ENCODE results near the gene FAM168A. TPM values are rescaled to one million over a fixed set of nuclear protein-coding genes. Genes with fewer than 3 reads are reported as not detected.

Gene FAM168A
- polyA plus RNA-seq, 2 of the 4 experiments (the other 2 are of a cell fraction), result 15.3 to 19.2 TPM

DNA sequence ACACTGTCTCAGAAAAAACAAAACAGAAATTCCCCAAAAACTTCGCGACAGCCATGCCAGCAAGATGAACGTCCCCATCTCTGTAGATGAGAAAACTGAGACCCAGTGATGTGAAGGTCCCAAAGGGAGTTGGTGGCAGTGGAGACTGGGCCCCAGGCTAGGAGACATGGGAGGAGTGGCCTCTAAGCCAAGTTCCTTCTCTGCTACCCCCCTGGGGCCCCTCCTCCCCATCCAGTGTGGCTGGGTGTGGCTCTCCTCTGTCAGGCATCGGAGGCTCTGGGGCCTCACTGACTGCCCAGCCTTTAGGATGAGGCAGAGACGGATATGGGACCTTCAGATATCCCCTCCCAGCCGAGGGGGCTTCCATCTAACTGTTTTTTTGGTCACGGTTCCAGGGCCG is 211.9 kb downstream of the FAM168A start:
- Histone ChIP-seq H3K4me2 (peak overlapping the region; percentile 30), H3K27ac (peak overlapping the region; percentile 43 to 80; a peak in 5 of 6 replicates), H3K4me1 (peaks cover 77% of the 10 kb centered on the region), H3K9me3 (no peaks in the 10 kb centered on the region), H3K4me3 (no peak overlapping the region)
- DNase-seq (ENCODE audit: low read depth in 1 of 2, low spot score in 1 of 2) (no peak), FAIRE-seq (no peak), ATAC-seq (no peak)
- CTCF ChIA-PET, result interaction anchor here (1.5 to 39.3 kb wide), 4 partner anchors 7 to 79 kb away, joined by 4 to 667 read pairs (median 344); partner anchors contain the start of gene RELT
- 86% methylated on average over 7 of the region's 8 CpGs for WGBS (ENCODE audit: missing lambda C conversion rate)
- POLR2A ChIA-PET, result no interaction called here
- TF ChIP-seq POLR2AphosphoS2 (conservative IDR thresholded peaks at IDR 0.05; ENCODE audit: low read length) (0 out of 2 replicates have a peak, but pooled peaks have one; percentile 33), ZC3H11A (IDR thresholded peaks at IDR 0.05) (no peak)

DNA sequence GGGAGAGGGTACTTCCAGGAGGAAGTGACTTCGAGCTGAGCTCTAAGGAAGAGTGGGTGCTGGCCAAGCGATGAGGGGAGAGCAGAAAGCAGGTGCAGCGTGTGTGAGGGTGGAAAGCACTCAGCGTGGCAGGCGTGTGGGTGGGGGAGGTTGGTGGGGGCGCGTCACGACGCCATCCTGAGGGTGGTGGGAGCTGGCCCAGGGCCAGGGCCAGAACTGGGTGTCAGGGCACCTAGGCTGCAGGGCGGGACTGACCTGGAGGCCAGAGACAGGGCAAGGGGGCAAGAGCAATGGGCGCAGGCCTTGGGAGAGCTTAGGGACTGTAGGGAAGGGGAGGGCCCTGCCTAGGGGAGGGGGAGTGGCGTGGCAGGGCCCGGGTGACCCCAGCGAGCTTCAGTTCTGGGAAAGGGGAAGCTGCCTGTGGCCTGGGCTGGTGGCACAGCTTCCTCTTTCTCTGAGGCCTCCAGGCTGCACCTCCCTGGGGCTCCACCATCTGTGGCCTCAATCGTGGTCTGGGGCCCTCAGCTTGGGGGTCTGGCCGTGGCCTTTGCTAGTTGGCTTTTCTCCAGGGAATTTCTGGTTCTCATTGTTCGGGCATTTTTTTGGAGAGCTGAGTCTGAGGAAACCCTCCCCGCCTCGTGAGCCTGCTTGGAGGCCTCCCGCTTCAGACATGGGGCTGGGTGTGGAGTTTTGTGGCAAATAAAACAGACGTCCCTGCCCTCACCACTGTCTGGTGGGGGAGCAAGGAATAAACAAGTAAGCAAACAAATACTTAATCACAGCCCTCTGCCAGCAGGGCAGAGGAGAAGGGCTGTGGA is 212.8 kb downstream of the FAM168A start:
- Histone ChIP-seq H3K27ac (peak overlapping the region; percentile 43 to 80; a peak in 5 of 6 replicates), H3K9me3 (no peaks in the 10 kb centered on the region), H3K4me2 (peak overlapping the region; percentile 30), H3K4me3 (no peak overlapping the region), H3K4me1 (peaks cover 76% of the 10 kb centered on the region)
- POLR2A ChIA-PET, result no interaction called here
- FAIRE-seq, result no peak
- 41% methylated on average over 20 of the region's 21 CpGs for WGBS (ENCODE audit: missing lambda C conversion rate)
- peak in 1 of 2 experiments; percentile 9; a peak in 3 of 6 replicates for ATAC-seq
- no peak for DNase-seq (ENCODE audit: low read depth in 1 of 2, low spot score in 1 of 2)
- CTCF ChIA-PET, result interaction anchor here (1.1 to 39.3 kb wide), 7 partner anchors 8 to 276 kb away, joined by 3 to 667 read pairs (median 10); partner anchors contain the start of gene RELT
- TF ChIP-seq, protein P1, sequence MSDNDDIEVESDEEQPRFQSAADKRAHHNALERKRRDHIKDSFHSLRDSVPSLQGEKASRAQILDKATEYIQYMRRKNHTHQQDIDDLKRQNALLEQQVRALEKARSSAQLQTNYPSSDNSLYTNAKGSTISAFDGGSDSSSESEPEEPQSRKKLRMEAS (IDR thresholded peaks at IDR 0.05), result peak; percentile 23; the same call in 1 of the 2 replicates
- TF ChIP-seq MYC (IDR thresholded peaks at IDR 0.05; ENCODE audit: borderline replicate concordance, low read length), result no peak
- no peak for TF ChIP-seq FOXS1 (CRISPR knock-in tag; IDR thresholded peaks at IDR 0.05)

DNA sequence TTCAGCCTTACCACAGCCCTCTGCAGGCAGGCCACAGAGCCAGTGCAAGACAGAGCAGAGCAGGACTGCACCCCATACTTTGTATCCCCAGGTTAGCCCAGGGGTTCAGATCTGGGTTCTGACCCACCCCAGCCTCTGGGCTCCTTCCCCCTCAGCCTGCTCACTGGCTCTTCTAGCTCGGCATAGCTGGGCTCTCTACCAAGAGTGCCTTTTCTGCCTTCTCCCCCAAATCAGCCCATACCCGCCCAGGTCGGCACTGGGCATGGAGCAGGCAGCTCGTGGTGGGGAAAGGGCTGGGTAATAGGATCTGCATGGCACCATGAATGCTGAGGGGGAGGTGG is 213.4 kb downstream of the FAM168A start:
- TF ChIP-seq SMC3 (IDR thresholded peaks at IDR 0.05) (no peak), JUNB (IDR thresholded peaks at IDR 0.05) (no peak), ESRRA (IDR thresholded peaks at IDR 0.05; ENCODE audit: borderline replicate concordance, low read length) (no peak), NFE2L2 (conservative IDR thresholded peaks at IDR 0.05; ENCODE audit: low read length) (no peak), CEBPB (IDR thresholded peaks at IDR 0.05) (no peak), MAFK (IDR thresholded peaks at IDR 0.05; ENCODE audit: partially characterized antibody) (no peak), MYC (IDR thresholded peaks at IDR 0.05; ENCODE audit: borderline replicate concordance, low read length) (no peak), SREBF2 (IDR thresholded peaks at IDR 0.05) (no peak), FOSB (CRISPR knock-in tag; IDR thresholded peaks at IDR 0.05) (no peak), HDAC2 (IDR thresholded peaks at IDR 0.05) (no peak), ZNF302 (CRISPR knock-in tag; IDR thresholded peaks at IDR 0.05) (no peak), EP300 (IDR thresholded peaks at IDR 0.05) (no peak), TFCP2L1 (CRISPR knock-in tag; IDR thresholded peaks at IDR 0.05) (no peak), CHD4 (IDR thresholded peaks at IDR 0.05; ENCODE audit: borderline replicate concordance) (no peak)
- DNase-seq (ENCODE audit: low read depth in 1 of 2, low spot score in 1 of 2) (no peak), ATAC-seq (no peak), FAIRE-seq (no peak)
- H3K4me3 ChIP-seq, result no peak overlapping the region
- CTCF ChIA-PET, result interaction anchor here (0.9 to 39.3 kb wide), 9 partner anchors 8 to 277 kb away, joined by 3 to 667 read pairs (median 4); partner anchors contain the start of gene RELT
- no peaks in the 10 kb centered on the region for H3K9me3 ChIP-seq
- H3K27ac ChIP-seq, result peak overlapping the region in 1 of 2 experiments; percentile 80; a peak in 3 of 6 replicates
- WGBS (ENCODE audit: missing lambda C conversion rate), result 90% methylated on average over 4 of the region's 4 CpGs
- POLR2A ChIA-PET, result no interaction called here
- peaks cover 71% of the 10 kb centered on the region for H3K4me1 ChIP-seq
- no peak overlapping the region; the same call in 2 of the 3 replicates for H3K4me2 ChIP-seq

DNA sequence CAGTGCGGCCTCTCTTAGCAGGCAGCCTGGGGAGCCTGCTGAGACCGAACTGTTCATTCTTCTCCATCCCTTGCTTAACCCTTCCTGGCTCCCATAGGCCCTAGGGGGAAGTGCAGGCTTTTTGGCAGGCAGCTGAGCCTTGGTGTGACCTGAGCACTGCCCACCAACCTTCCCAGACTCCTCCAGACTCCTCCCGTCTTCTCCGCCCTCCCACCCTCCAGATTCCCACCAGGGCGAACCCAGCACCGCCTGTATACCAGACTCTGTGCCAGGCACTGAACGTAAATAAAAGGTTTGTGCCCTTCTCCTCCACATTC is 213.8 kb downstream of the FAM168A start:
- Histone ChIP-seq H3K4me3 (no peak overlapping the region), H3K4me2 (peak overlapping the region; percentile 12), H3K9me3 (no peaks in the 10 kb centered on the region), H3K27ac (peak overlapping the region in 1 of 2 experiments; percentile 80; a peak in 3 of 6 replicates), H3K4me1 (peaks cover 69% of the 10 kb centered on the region)
- DNase-seq (ENCODE audit: low read depth in 1 of 2, low spot score in 1 of 2) (no peak), ATAC-seq (peak in 1 of 2 experiments; percentile 6; a peak in 3 of 6 replicates), FAIRE-seq (no peak)
- no peak for TF ChIP-seq RCOR1 (IDR thresholded peaks at IDR 0.05; ENCODE audit: low read depth, low read length)
- TF ChIP-seq, protein P2, sequence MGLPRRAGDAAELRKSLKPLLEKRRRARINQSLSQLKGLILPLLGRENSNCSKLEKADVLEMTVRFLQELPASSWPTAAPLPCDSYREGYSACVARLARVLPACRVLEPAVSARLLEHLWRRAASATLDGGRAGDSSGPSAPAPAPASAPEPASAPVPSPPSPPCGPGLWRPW (IDR thresholded peaks at IDR 0.05), result no peak
- no peak for TF ChIP-seq NR3C1 (IDR thresholded peaks at IDR 0.05)
- TF ChIP-seq, protein P3, sequence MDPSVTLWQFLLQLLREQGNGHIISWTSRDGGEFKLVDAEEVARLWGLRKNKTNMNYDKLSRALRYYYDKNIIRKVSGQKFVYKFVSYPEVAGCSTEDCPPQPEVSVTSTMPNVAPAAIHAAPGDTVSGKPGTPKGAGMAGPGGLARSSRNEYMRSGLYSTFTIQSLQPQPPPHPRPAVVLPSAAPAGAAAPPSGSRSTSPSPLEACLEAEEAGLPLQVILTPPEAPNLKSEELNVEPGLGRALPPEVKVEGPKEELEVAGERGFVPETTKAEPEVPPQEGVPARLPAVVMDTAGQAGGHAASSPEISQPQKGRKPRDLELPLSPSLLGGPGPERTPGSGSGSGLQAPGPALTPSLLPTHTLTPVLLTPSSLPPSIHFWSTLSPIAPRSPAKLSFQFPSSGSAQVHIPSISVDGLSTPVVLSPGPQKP (IDR thresholded peaks at IDR 0.05; ENCODE audit: low read depth, low read length), result no peak
- TF ChIP-seq MAZ (IDR thresholded peaks at IDR 0.05; ENCODE audit: borderline replicate concordance, low read depth, low read length), result no peak
- TF ChIP-seq, protein P4, sequence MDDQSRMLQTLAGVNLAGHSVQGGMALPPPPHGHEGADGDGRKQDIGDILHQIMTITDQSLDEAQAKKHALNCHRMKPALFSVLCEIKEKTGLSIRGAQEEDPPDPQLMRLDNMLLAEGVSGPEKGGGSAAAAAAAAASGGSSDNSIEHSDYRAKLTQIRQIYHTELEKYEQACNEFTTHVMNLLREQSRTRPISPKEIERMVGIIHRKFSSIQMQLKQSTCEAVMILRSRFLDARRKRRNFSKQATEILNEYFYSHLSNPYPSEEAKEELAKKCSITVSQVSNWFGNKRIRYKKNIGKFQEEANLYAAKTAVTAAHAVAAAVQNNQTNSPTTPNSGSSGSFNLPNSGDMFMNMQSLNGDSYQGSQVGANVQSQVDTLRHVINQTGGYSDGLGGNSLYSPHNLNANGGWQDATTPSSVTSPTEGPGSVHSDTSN (IDR thresholded peaks at IDR 0.05), result no peak
- no peak for TF ChIP-seq HOXB13 (CRISPR knock-in tag; IDR thresholded peaks at IDR 0.05; ENCODE audit: low read depth)
- TF ChIP-seq RARB (CRISPR knock-in tag; IDR thresholded peaks at IDR 0.05), result no peak
- TF ChIP-seq CBX8 (IDR thresholded peaks at IDR 0.05), result no peak
- no peak for TF ChIP-seq ZNF302 (CRISPR knock-in tag; IDR thresholded peaks at IDR 0.05)
- TF ChIP-seq MAFK (IDR thresholded peaks at IDR 0.05; ENCODE audit: partially characterized antibody), result no peak
- no peak for TF ChIP-seq CBX2 (IDR thresholded peaks at IDR 0.05; ENCODE audit: borderline replicate concordance, low read depth)
- TF ChIP-seq TP53 (CRISPR knock-in tag; IDR thresholded peaks at IDR 0.05), result no peak
- ChIA-PET POLR2A (no interaction called here), CTCF (interaction anchor here (0.9 to 39.3 kb wide), 8 partner anchors 9 to 277 kb away, joined by 3 to 667 read pairs (median 7); partner anchors contain the start of gene RELT)
- WGBS (ENCODE audit: missing lambda C conversion rate), result 91% methylated on average over 7 of the region's 7 CpGs

Measured in A549 (cell line).